Stomach (tissue), 4 donors: ENCODE data around the gene ZNF33B.

ENCODE experiments used
- EP300 ChIP-seq: sonication (generic); formaldehyde crosslinking; IDR thresholded peaks from one replicate; pipeline ENCODE4 v1.6.1; 2017; ENCODE audit warnings: antibody characterized with exemption
- TF ChIP-seq, protein P1 (sequence below), 7 experiments: fragments of 450-650 bp in 4 of 7; fragments of 200-600 bp in 3 of 7; sonication (generic) in 3 of 7; IDR thresholded peaks; one replicate each; pipeline ENCODE4 v1.5.1; 2016 to 2019; ENCODE audit warnings: antibody characterized with exemption in 7 of 7, control low read depth in 2 of 7, mild to moderate bottlenecking in 1 of 7

- TF ChIP-seq, protein P1, sequence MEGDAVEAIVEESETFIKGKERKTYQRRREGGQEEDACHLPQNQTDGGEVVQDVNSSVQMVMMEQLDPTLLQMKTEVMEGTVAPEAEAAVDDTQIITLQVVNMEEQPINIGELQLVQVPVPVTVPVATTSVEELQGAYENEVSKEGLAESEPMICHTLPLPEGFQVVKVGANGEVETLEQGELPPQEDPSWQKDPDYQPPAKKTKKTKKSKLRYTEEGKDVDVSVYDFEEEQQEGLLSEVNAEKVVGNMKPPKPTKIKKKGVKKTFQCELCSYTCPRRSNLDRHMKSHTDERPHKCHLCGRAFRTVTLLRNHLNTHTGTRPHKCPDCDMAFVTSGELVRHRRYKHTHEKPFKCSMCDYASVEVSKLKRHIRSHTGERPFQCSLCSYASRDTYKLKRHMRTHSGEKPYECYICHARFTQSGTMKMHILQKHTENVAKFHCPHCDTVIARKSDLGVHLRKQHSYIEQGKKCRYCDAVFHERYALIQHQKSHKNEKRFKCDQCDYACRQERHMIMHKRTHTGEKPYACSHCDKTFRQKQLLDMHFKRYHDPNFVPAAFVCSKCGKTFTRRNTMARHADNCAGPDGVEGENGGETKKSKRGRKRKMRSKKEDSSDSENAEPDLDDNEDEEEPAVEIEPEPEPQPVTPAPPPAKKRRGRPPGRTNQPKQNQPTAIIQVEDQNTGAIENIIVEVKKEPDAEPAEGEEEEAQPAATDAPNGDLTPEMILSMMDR (IDR thresholded peaks at IDR 0.05), result no peak
- TF ChIP-seq EP300, result no peak
Measured at GRCh38 chr10:42648512-42648911, 10.1 kb upstream of the ZNF33B start.
